Lower leg skin (tissue), 3 donors: Measurements from ENCODE around the gene TUBGCP3.

ENCODE experiments used
- POLR2A ChIP-seq, 2 donors: fragments of 450-650 bp; IDR thresholded peaks; one replicate each; pipeline ENCODE4 v1.6.1; 2016 to 2017; ENCODE audit warnings: antibody characterized with exemption in 2 of 2, mild to moderate bottlenecking in 1 of 2, moderate library complexity in 1 of 2
- TF ChIP-seq, protein P1 (sequence below), 3 donors: fragments of 450-650 bp; IDR thresholded peaks; one replicate each; pipeline ENCODE4 v1.5.1; 2016; ENCODE audit warnings: antibody characterized with exemption in 3 of 3, mild to moderate bottlenecking in 3 of 3, moderate library complexity in 2 of 3

DNA sequence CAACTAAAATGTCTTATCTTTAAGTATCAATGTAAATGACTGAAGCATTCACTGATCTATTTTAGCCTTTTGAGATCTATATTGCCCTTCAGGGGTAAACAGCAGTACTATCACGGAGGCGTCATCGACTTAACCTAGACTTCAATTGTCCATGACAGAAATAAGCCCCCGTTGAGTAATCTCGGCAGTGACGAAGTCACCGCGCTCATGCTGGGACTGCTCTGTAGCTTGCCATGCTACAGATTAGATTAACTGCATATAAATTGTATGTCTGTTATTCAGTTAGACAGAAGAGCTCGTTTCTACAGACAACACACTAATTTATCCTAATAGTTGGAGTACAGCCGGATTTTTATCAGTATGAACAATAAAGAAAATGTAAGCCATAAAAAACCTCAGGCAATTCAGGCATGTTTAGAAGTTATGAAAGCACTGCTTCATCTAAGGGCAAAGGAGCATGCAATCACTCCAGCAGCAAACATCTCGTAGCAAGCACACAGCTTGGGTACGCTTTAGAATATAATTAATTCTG is 56.6 kb downstream of the TUBGCP3 start:
- TF ChIP-seq, protein P1, sequence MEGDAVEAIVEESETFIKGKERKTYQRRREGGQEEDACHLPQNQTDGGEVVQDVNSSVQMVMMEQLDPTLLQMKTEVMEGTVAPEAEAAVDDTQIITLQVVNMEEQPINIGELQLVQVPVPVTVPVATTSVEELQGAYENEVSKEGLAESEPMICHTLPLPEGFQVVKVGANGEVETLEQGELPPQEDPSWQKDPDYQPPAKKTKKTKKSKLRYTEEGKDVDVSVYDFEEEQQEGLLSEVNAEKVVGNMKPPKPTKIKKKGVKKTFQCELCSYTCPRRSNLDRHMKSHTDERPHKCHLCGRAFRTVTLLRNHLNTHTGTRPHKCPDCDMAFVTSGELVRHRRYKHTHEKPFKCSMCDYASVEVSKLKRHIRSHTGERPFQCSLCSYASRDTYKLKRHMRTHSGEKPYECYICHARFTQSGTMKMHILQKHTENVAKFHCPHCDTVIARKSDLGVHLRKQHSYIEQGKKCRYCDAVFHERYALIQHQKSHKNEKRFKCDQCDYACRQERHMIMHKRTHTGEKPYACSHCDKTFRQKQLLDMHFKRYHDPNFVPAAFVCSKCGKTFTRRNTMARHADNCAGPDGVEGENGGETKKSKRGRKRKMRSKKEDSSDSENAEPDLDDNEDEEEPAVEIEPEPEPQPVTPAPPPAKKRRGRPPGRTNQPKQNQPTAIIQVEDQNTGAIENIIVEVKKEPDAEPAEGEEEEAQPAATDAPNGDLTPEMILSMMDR (IDR thresholded peaks at IDR 0.05): no peak
- no peak for TF ChIP-seq POLR2A (IDR thresholded peaks at IDR 0.05)
